ENCODE results near the gene RUNX1. TPM values are rescaled to one million over a fixed set of nuclear protein-coding genes. Genes with fewer than 3 reads are reported as not detected.

RUNX1 gene
- total and polyA plus RNA-seq, 2 of the 13 experiments (the other 11 are each of a cell fraction or from before 2014, with no cell fraction given) = 5.4 to 6.4 TPM

DNA sequence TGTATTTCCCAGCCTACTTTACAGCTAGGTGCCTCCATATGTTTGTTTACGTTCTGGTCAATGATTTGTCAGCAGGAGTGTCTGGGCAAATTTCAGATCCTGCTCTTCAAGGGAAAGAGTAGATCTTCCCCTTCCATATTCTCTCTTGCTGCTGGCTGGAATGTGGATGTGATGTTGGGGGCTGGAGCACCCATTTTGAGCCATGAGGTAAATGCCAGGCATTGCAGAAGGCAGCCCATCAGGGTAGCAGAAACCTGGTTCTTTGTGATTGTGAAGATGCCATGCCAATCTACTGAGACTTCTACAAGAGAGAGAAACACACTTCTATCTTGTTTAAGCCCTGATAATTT lies 25.1 kb downstream of the RUNX1 start:
- 3% methylated on average over 1 of the region's 1 CpG for WGBS (ENCODE audit: low lambda C conversion rate)
- no peaks in the 10 kb centered on the region for H4K20me1 ChIP-seq (ENCODE audit: insufficient read depth, low read length)
- H2AFZ ChIP-seq (ENCODE audit: low read length) = no peak overlapping the region
- H3K4me2 ChIP-seq (ENCODE audit: low read depth, low read length) = no peak overlapping the region
- no TSS peak for BruUV-seq (replicated peaks)
- FAIRE-seq (peak; percentile 39), DNase-seq (ENCODE audit: low spot score) (peak; percentile 67), ATAC-seq (no peak)
- no peaks in the 10 kb centered on the region for H3K27me3 ChIP-seq (ENCODE audit: control insufficient read depth in 1 of 2, insufficient read depth in 2 of 2, low read length in 2 of 2)
- H3K79me2 ChIP-seq (ENCODE audit: insufficient read depth, low read length) = no peaks in the 10 kb centered on the region
- in situ Hi-C loops (cut with HindIII; ENCODE audit: extremely low pct_ligation_motif_present, low pct_unique_long_range_greater_than_20kb) = no loop called here
- no peak overlapping the region for H3K4me3 ChIP-seq (replicated peaks in 1 of 3; ENCODE audit: insufficient read depth in 1 of 3, low read depth in 2 of 3, low read length in 3 of 3)
- intact Hi-C loops (cut with micrococcal nuclease; ENCODE audit: unreplicated experiment) = loop anchor here (10.0 kb wide), 1 partner anchor 59 kb away; no protein-coding TSS in a partner anchor
- CTCF ChIA-PET (ENCODE audit: low intra/inter-chr PET ratio, low total read pairs) = no interaction called here
- H3K9ac ChIP-seq (ENCODE audit: insufficient read depth, low read depth, low read length) = no peak overlapping the region
- no peaks in the 10 kb centered on the region for H3K36me3 ChIP-seq (replicated peaks in 1 of 2; ENCODE audit: control insufficient read depth in 1 of 2, insufficient read depth in 2 of 2, low read length in 2 of 2)
- H3K27ac ChIP-seq (ENCODE audit: extremely low read length, insufficient read depth, low read length) = peak overlapping the region; percentile 5
- POLR2A ChIA-PET = interaction anchor here (1.1 to 1.7 kb wide), 3 partner anchors 136 to 501 kb away, joined by 3 to 6 read pairs (median 4); no protein-coding TSS in a partner anchor
- H3K4me1 ChIP-seq (ENCODE audit: insufficient read depth, low read length) = peaks cover 99% of the 10 kb centered on the region
- no peaks in the 10 kb centered on the region for H3K9me3 ChIP-seq (ENCODE audit: low read length)
- TF ChIP-seq MTA1 (CRISPR knock-in tag; IDR thresholded peaks at IDR 0.05; ENCODE audit: borderline replicate concordance) (no peak), ARNTL (CRISPR knock-in tag; IDR thresholded peaks at IDR 0.05) (no peak), ZNF749 (CRISPR knock-in tag; IDR thresholded peaks at IDR 0.05; ENCODE audit: borderline replicate concordance) (no peak), ZNF850 (CRISPR knock-in tag; conservative IDR thresholded peaks at IDR 0.05) (no peak), ZBTB2 (CRISPR knock-in tag; IDR thresholded peaks at IDR 0.05; ENCODE audit: low read depth) (no peak), CREB3 (CRISPR knock-in tag; IDR thresholded peaks at IDR 0.05) (no peak), FOXK1 (CRISPR knock-in tag; IDR thresholded peaks at IDR 0.05; ENCODE audit: borderline replicate concordance, low read depth) (peak; percentile 38; the same call in 1 of the 2 replicates), ZSCAN25 (CRISPR knock-in tag; IDR thresholded peaks at IDR 0.05) (no peak), ZNF205 (CRISPR knock-in tag; IDR thresholded peaks at IDR 0.05) (no peak), ZMYM3 (CRISPR knock-in tag; IDR thresholded peaks at IDR 0.05) (peak; percentile 99), FUBP1 (CRISPR knock-in tag; IDR thresholded peaks at IDR 0.05; ENCODE audit: borderline replicate concordance) (no peak), ZNF792 (CRISPR knock-in tag; IDR thresholded peaks at IDR 0.05) (no peak), NPAS2 (CRISPR knock-in tag; IDR thresholded peaks at IDR 0.05; ENCODE audit: borderline replicate concordance) (no peak), ZNF292 (CRISPR knock-in tag; IDR thresholded peaks at IDR 0.05; ENCODE audit: borderline replicate concordance, low read depth) (no peak), ZNF230 (CRISPR knock-in tag; IDR thresholded peaks at IDR 0.05) (no peak), ZNF431 (CRISPR knock-in tag; IDR thresholded peaks at IDR 0.05; ENCODE audit: borderline replicate concordance, low read depth) (no peak), POLR2AphosphoS2 (IDR thresholded peaks at IDR 0.05; ENCODE audit: low read depth, low read length) (no peak), SNRNP70 (IDR thresholded peaks at IDR 0.05; ENCODE audit: low read depth, low read length) (no peak), PCBP1 (IDR thresholded peaks at IDR 0.05; ENCODE audit: borderline replicate concordance, low read depth, low read length) (0 out of 2 replicates have a peak, but pooled peaks have one; percentile 48), ZNF644 (CRISPR knock-in tag; IDR thresholded peaks at IDR 0.05; ENCODE audit: low read depth) (0 out of 2 replicates have a peak, but pooled peaks have one; percentile 42)
- TF ChIP-seq, protein P1, sequence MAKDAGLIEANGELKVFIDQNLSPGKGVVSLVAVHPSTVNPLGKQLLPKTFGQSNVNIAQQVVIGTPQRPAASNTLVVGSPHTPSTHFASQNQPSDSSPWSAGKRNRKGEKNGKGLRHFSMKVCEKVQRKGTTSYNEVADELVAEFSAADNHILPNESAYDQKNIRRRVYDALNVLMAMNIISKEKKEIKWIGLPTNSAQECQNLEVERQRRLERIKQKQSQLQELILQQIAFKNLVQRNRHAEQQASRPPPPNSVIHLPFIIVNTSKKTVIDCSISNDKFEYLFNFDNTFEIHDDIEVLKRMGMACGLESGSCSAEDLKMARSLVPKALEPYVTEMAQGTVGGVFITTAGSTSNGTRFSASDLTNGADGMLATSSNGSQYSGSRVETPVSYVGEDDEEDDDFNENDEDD (CRISPR knock-in tag; IDR thresholded peaks at IDR 0.05; ENCODE audit: borderline replicate concordance) = peak; percentile 25; the same call in 1 of the 2 replicates

Measured in HepG2 (cell line).